GM21576 (cell line): ENCODE measurements around the gene INMT.
"Not testable (repeated sequence)": the region's sequence is repeated elsewhere in the genome, so short reads cannot be mapped to it uniquely, and the experiment has no call there.

Source experiments
- ATAC-seq: cut with Tn5 transposase; IDR thresholded peaks from one replicate; pipeline ENCODE4 v1.9.1; 2021; ENCODE audit warnings: mild to moderate bottlenecking, moderate library complexity; ENCODE audit not compliant: unreplicated experiment

Gene INMT

GRCh38 chr7:30751696-30752273 is at the start of gene INMT:
TSS of gene INMT (plus strand) at chr7:30752135. CDS start at chr7:30752151, 16 bp downstream.
- no peak for ATAC-seq

DNA sequence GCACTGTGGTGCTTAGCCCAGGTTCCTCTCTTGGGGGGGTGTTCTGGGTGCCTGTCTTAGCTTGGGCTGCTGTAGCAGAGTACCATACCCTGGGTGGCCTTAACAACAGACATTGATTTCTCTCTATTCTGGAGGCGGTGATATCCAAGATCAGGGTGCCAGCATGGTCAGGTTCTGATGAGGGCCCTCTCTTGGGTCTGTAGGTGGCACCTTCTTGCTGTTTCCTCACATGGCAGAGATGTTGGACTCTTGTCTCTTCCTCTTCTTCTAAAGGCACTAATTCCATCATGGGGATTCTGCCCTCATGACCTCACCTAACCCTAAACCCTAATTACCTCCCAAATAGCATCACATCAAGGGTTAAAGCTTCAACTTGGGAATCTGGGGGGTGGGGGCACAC is 49.7 kb upstream of the INMT start:
- no peak for ATAC-seq

DNA sequence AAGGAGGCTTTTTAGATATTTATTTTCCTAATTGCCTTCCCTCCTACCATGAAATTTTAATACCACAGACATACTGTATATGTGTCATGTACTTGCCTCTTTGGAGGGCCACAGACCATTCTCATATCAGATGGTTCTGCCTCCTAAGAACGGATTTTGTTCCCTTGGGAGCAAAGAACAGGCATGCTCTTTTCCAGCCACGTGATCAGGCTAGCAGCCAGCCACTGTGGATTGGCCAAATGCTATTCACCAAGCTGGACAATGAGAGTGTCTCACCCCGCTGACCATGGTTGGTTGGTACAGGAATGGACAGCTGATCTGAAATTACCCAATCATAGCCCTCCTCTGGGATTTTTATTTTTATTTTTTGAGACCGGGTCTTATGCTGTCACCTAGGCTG is 48.2 kb upstream of the INMT start:
- no peak for ATAC-seq

GRCh38 chr7:30705008-30705407 is 46.9 kb upstream of the INMT start:
- no peak for ATAC-seq

- no peak for ATAC-seq
Measured at GRCh38 chr7:30705596-30705995, 46.3 kb upstream of the INMT start.

- no peak for ATAC-seq
Measured at GRCh38 chr7:30706316-30706715, 45.6 kb upstream of the INMT start.

DNA sequence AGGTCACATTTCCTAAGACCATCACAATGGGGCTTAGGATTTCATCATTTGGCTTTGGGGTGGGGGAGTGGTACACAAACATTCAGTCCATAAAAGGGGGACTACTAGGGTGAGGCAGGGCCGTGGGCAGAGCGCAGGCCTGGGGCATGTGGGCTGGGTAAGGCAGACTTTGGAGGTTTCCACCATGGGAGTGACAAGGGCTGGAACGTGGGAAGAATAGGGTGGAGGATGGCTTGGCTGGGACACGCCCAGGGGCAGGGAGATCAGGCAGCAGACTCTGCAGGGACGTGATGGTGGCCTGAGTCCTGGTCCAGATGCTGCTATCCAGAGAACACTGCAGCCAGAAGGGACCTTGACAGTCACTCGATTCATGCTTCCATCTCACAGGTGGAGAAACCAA is 45.0 kb upstream of the INMT start:
- no peak for ATAC-seq

DNA sequence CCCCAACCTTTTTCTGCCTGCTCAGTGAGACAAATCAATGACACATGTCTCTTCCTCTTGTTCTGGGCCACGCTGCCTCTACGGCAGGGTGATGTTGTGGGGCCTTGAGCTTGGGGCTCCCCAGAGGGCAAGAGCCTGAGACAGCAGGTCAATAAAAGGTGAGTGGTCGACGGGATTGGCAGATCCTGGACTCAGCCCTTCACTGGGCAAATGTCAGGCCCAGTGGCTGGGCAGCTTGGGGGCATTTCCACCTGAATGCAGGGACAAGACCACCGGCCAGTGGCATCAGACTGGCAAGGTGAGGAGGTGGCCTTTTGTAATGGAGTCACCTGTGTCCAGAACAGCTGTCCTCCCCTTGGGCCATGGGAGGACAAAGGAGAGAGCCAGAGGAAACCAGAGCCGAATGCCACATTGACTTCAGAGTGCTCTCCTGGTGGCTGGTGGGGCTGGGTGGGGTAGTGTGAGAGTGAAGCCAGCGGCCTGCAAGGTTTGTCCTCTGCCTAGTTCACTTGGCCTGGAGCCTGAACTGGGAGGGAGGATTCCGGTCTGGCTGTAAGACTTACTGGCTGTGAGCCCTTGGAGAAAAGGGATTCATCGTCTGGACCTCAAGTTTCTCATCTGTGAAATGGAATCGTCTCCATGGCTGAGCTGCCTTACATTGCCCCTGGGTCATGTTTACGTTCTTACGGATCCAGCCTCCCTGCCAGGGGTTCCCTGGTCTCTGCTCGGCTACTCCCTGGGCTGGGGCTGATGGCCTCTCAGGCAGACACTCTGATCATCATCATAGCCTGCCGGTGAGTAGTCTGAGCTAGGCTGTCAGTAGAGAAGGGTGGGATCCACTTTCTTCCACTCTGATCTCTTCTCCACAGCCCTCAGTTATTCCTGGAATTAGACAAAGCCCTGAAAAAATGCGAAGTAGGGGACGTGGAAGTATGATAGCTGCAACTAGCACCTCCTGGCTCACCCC is 44.3 kb upstream of the INMT start:
- ATAC-seq = no peak

GRCh38 chr7:30708412-30708811 is 43.5 kb upstream of the INMT start:
- no peak for ATAC-seq

DNA sequence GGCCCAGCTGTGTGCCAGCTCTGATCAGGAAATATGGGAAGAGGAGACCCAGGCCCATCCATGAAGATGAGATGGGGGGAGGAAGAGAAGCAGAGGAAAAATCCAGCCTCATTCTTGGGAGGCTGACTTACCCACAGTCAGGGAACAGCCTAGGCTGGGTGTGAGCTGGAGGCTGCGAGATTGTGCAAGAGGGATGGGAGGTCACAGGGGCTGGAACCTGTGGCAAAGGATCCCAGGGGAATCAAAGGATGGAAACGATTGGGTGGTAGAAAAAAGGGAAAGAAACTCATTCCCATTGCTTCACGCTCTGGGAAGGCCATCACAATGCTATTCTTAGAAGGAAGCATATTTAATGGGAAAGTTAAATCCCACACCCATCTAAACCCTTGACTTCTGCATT is 43.0 kb upstream of the INMT start:
- ATAC-seq = no peak

GRCh38 chr7:30709549-30709948 is 42.4 kb upstream of the INMT start:
- ATAC-seq = no peak

DNA sequence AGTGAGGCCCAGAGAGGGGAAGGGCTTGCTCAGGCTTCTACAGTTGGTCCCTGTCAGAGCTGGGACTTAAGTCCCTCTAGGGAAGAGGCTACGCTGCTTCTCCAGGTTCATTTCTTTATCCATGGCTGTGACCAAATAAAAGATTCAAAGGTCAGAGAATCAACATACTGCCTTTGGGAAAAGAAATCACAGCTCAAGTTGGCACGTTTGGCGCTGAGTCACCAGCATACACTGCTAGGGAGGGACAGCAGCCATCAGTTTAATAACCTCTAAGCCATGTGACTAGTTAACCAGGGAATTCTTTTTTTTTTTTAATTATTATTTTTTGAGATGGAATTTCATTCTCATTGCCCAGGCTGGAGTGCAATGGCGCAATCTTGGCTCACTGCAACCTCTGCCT is 41.3 kb upstream of the INMT start:
- ATAC-seq = no peak

GRCh38 chr7:30713392-30713791 is 38.5 kb upstream of the INMT start:
- ATAC-seq = no peak

- ATAC-seq = no peak
Measured at GRCh38 chr7:30714129-30714528, 37.8 kb upstream of the INMT start.

DNA sequence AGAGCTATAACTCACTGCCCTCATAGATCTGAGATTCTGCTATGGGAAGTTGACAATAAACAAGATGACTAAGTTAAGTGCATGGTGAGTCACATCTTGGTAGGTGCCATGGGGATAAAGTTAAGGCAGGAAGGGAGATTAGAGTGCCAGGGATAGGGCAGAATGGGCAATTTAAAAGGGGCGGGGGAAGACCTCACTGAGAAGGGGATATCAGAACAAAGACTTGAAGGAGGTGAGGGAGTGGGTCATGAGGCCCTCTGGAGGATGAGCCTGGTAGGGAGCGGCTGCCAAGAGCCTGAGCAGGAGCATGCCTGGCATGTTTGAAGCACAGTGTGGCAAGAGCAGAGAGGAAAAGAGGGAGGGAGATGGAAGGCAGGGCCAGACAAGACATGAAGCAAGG is 34.8 kb upstream of the INMT start:
- ATAC-seq = no peak

DNA sequence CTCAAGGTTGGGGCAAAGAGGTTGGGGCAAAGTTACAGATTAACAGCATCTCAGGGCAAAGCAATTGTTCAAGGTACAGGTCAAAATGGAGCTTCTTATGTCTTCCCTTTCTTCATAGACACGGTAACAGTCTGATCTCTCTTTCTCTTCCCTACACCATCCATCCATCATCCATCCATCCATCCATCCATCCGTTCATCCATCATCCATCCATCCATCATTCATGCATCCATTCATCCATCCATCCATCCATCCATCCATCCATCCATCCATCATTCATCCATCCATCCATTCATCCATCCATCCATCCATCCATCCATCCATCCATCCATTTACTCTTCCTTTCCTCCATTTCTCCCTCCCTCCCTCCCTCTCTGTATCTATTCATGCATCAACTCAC is 32.5 kb upstream of the INMT start:
- ATAC-seq = not testable (repeated sequence)

- no peak for ATAC-seq
Measured at GRCh38 chr7:30721211-30721610, 30.7 kb upstream of the INMT start.

GRCh38 chr7:30722187-30722586 is 29.7 kb upstream of the INMT start:
- ATAC-seq = no peak

DNA sequence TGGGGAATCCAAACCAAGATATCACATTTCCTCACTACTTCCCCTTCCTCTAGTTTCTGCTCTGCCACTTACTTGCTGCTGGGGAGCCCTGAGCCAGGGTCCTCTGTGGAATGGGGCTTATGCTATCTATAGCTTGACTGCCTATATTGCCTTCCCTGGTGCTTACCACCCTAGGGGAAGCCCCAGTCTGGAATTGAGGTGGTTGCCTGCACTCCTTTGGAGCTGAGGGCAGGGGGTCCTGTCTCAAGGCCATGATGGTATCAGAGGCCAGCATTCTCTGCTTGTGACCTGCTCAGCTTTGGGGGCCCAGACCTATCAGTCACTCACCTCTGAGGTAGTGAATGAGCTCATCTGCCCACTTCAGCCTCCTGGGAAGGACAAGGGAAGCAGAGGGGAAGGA is 29.3 kb upstream of the INMT start:
- ATAC-seq = no peak

- ATAC-seq = no peak
Measured at GRCh38 chr7:30723776-30724175, 28.2 kb upstream of the INMT start.

- no peak for ATAC-seq
Measured at GRCh38 chr7:30726296-30727006, 25.5 kb upstream of the INMT start.
